ENCODE measurements around the gene PSMA2.

PSMA2 gene

GRCh38 chr7:42931834-42932651 lies at the start of gene PSMA2, which contains the start of gene MRPL32:
Gene PSMA2, minus strand, starts transcription at chr7:42932174. Its CDS starts 16 bp downstream, at chr7:42932158.
Gene MRPL32, plus strand, starts transcription at chr7:42932376. Its CDS starts 11 bp downstream, at chr7:42932387.
- peak; percentile 95 for DNase-seq

- no peak for DNase-seq
These were observed 49.6 kb upstream of the PSMA2 start for GRCh38 chr7:42981601-42982000.

- no peak for DNase-seq
These were observed 48.5 kb upstream of the PSMA2 start for GRCh38 chr7:42980514-42980913.

DNA sequence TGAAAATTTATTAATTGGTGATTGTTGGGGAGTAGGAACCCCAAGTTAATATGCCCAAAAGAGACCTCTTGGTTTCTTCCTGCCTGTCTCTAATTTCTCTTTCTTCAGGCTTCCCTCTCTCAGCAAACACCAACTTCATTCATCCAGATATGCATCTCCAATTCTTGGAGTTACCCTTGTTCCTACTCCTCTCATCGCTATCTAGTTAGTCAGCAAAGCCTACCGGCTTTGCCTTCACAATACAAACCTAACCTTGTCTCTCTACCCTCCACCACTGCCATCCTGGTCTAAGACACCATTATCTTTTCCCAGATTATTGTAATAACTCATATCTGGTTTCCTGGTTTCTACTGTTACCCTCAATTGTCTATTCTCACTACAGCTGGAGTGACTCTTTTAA lies 48.1 kb upstream of the PSMA2 start:
- no peak for DNase-seq

GRCh38 chr7:42978496-42978895 lies 46.5 kb upstream of the PSMA2 start:
- no peak for DNase-seq

DNA sequence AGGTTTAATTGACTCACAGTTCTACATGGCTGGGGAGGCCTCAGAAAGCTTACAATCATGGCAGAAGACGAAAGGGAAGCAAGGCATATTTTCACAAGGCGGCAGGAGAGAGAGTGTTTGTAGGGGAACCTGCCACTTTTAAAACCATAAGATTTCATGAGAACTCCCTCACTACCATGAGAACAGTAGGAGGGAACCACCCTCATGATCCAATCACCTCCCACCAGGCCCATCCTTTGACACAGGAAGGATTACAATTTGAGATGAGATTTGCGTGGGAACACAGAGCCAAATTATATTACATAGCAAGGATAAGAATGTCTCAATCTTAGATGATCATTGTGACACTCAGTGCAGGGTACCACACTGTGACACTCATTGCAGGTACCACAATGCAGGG lies 44.4 kb upstream of the PSMA2 start:
- DNase-seq = no peak

DNA sequence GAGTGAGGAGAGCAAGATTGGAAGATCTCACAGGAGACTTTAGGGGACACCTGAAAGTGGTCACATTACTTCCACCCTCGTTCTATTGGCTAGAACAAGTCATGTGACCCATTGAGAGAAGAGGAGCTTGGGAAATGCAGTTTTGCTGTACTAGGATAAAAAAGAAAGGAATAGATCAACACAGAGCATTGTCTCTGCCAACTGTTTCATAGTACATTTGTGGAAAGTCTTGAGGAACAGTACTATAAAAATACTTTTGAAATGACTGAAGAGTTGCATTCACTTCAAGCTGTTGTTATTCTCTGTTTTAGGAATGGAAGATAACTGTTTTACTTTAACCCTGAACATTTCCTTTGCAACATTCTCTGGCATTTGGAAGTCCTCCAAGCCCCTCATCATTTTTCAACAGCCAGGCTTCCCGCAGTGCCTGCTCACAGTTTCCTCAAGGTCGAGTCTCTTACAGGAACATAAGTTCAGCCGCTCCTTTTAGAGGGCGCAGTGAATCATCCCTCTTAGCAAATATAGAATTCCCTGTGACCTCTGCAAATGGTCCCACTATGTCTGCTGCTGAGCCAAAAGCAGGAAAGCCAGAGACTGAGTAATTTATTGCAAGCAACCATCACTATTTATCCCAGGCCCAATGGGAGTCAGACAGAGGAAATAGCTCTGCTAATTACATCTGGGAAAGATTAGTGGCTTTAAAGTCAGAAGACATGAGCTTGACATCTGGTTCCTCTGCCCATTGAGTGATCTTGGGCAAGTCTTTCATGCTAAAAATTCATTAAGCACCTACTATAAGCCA lies 40.9 kb upstream of the PSMA2 start:
- DNase-seq = no peak

DNA sequence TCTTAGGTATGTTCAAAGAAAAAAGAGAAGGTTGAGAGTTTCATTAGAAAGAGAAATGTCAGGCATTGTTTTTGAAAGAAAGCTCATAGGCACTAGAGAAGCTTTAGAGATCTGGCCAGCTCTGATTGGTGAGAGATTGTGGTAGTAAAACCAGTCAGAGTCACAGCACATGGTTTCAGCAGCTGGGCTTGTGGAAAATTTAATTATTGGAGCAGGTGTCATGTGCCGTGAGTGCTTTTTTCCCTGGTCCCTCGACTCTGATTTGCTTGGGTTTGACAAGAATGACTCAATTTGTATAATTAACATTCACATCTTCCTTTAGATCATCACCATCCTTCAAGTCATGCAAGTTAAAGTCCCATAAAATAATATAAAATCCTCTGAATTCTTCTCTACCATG lies 35.4 kb upstream of the PSMA2 start:
- DNase-seq = no peak

DNA sequence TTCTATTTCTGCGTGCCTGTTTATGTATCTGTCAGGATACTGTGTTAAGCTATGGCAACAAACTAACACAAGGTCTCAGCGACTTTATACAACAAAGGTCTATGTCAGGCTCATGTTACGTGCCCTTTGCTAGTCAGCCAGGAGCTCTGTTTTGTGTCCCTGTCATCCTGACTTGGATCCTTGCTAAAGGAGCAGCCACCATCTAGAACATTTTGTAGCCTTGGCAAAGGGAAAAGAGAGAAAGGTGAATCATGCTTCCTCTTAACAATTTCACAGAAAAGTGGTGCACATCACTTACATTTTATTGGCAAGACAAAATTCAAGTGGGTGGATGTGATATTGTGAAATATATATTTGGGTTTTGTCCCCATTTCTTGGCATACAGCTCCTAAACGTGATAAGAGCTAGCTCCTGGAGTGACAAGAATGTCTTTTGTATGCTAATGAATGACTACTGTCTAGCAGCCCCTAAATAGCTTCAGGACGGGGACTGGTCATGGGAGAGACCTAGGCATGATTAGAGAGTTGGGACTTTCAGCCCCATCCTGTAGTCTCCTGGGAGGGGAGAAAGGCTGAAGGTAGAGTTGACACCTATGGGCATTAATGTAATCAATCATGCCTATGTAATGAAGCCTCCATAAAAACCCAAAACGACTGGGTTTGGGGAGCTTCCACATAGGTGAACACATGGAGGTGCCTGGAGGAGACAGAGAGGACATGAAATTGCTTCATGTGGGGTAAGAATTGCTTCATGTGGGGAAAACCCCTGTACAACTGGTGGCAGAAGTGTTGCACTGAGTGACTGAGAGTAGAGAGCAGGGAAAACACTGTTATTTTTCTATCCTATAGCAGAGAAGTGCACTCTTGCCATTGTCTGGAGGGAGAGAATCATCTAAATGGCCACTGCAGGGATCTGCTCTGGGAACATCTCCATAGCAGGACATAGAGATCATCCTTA lies 33.2 kb upstream of the PSMA2 start:
- DNase-seq = no peak

GRCh38 chr7:42964293-42964692 lies 32.3 kb upstream of the PSMA2 start:
- no peak for DNase-seq

- no peak for DNase-seq
These were observed 29.2 kb upstream of the PSMA2 start for GRCh38 chr7:42961170-42961569.

GRCh38 chr7:42960762-42961161 lies 28.8 kb upstream of the PSMA2 start:
- DNase-seq = peak; percentile 15

DNA sequence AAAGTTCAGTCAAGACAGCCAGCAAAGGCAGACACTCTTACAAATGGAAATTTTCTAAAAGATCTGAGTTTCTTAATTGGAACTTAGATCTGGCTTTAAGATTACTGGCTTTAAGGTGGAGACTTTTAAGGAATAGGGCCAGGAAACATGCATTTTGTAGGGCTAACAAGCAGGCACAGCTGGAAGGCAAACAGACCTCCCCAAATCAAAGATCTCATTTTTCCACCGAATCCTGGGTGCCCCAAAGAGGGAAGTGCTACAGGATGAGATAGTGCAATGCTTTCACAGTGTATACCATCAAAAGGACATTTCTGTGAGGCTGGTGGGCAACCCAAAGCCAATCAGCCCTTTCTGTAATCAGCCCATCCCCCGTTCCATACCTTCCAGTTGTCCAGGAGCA lies 27.6 kb upstream of the PSMA2 start:
- DNase-seq = no peak

DNA sequence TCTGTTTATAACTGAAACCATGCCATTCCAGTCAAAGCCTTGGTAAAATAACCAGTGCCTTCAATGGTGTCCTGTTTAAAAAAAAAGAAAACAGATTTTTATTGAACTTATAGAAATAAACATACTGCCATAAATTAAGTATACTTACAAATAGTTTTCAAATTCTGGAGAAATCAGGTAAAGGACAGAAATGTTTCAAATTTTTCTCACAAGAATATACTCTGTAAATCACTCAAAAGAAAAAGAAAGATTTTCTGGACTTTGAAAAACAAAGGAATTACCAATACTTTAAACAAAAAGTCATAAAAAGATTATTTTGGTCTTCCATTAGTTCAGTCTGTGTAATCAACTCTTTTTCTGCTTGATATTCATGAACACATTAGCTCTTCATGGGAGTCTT lies 24.1 kb upstream of the PSMA2 start:
- DNase-seq = no peak

- no peak for DNase-seq
These were observed 22.0 kb upstream of the PSMA2 start for GRCh38 chr7:42953994-42954393.

DNA sequence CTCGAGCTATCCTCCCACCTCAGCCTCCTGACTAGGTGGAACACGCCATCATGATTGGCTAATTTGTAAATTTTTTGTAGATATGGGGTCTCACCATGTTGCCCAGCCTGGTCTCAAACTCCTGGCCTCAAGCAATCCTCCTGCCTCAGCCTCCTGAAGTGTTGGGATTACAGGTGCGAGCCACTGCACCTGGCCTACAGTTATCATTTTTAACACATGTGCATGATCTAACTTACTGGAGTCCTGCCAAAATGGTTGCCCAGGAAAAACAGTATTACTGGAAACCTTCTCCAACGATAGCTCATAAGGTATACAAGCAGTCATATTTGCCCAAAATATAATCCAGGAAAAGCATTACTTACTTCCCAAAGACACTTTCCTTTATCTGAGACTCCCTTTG lies 20.4 kb upstream of the PSMA2 start:
- no peak for DNase-seq

- DNase-seq = no peak
These were observed 18.4 kb upstream of the PSMA2 start for GRCh38 chr7:42950417-42950816.

DNA sequence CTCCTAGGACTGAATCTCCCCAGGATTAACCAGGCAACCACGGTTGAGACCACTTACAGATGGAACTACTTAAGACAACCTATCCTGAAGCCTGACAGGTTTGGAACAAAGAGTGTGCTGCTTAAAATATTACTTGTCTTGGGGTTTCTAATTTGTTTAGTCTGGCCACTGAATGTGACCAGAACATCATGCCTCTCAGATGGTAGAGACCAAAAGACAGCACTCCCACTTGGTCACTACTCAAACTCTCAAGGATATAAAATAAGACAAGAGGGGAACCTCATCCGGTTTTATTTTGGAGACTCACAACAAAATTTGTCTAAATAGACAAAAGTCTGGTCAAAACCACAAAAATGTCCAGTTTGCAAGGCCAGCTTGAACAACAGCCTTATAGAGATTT lies 15.5 kb upstream of the PSMA2 start:
- DNase-seq = no peak

DNA sequence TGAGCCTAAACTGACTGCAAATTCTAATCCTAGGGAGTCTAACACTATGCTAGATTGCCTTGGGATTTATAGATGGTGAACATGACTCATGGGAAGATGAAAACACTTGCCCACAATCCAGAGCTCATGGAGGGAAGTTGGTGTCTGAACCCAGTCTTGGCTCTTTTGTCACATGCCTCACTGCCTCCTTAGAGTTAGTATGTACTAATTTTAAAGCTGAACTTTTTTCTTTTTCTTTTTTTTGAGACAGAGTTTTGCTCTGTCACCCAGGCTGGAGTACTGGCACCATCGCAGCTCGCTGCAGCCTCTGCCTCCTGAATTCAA lies 14.6 kb upstream of the PSMA2 start:
- DNase-seq = no peak

- no peak for DNase-seq
These were observed 14.1 kb upstream of the PSMA2 start for GRCh38 chr7:42945821-42946626.

DNA sequence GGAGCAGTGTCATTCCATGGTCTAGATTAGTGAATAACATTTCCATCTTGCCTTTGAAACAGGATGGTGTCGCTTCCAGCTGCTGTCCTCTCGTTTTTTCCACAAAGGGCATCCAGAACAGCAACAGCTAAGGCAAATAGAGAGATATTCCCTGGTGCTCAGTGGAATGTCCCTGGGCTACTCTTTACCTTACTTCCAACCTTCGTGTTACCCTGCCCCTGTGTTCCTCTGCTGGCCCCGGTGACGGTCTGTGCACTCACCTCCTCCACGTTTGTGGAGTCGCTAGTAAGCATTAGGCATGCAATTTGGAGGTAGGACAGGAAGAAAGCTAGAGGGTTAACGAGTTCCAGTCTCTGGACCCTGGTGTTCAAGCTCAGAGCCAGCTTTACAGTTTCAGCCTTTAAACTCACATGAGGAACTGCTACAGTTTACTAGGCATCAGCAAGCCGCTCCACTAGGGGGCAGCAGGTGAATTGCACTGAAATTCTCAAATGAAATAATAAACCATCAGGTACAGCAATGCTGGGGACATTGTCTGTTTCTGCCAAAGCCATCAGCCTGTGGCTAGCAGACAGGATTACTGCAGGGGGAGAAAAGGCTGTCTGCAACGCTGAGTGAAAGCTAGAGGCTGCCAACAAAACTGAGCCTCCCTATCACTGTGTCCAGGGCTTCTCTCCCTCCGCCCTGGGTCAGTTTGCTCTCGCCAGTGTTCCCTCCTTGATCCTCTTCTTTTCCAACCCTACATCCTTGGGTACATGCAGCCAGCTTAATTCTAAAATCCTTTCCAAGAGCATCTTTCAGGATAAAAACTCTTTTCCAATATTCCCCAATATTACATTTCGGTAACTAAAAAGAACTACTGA lies 9.2 kb upstream of the PSMA2 start:
- DNase-seq = peak; percentile 75
